ENCODE measurements around the gene CLIP1. TPM values are rescaled to one million over a fixed set of nuclear protein-coding genes. Genes with fewer than 3 reads are reported as not detected.
A peak's percentile ranks its signal among the peaks of the same experiment; 100 is the strongest.
"Not testable (repeated sequence)": the region's sequence is repeated elsewhere in the genome, so short reads cannot be mapped to it uniquely, and the experiment has no call there.

Gene CLIP1
- total RNA-seq, 1 donor from 2014 or later: 114 TPM

DNA sequence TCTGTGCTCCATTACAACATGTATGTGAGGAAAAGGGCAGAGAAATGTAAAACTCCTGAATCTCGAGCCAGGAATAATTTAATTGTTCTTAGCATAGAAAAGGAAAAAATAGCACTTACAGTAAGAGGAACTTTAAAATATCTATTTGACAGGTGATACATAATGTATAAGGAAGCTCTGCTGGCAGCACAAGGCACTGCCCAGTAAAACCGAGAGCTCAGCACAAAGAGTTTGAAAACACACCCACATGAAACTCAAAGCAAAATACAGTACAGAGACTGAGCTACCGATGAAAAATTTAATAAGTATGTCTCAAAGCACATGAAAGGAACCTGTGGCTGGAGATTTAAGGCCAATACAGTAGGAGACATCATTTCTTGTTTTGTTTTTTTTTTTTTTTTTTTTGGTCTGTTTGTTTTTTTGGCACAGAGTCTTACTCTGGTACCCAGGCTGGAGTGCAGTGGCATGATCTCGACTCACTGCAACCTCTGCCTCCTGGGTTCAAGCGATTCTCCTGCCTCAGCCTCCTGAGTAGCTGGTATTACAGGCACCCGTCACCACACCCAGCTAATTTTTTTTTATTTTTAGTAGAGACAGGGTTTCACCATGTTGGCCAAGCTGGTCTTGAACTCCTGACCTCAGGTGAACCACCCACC lies 19.2 kb downstream of the CLIP1 start:
- ATAC-seq (no peak), DNase-seq (ENCODE audit: low spot score) (no peak)
- intact Hi-C loops (cut with DNase I): no loop called here

DNA sequence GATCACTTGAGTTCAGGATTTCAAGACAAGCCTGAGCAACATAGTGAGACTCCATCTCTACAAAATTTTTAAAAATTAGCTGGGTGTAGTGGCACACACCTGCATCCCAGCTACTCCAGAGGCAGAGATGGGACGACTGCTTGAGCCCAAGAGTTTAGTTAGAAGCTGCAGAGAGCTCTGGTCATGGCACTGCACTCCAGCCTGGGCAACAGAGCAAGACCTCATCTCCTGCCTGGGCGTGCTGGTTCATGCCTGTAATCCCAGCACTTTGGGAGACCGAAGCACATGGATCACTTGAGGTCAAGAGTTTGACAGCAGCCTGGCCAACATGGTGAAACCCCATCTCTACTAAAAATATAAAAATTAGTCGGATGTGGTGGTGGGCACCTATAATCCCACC lies 20.2 kb downstream of the CLIP1 start:
- intact Hi-C loops (cut with DNase I): no loop called here
- ATAC-seq (no peak), DNase-seq (ENCODE audit: low spot score) (no peak)

DNA sequence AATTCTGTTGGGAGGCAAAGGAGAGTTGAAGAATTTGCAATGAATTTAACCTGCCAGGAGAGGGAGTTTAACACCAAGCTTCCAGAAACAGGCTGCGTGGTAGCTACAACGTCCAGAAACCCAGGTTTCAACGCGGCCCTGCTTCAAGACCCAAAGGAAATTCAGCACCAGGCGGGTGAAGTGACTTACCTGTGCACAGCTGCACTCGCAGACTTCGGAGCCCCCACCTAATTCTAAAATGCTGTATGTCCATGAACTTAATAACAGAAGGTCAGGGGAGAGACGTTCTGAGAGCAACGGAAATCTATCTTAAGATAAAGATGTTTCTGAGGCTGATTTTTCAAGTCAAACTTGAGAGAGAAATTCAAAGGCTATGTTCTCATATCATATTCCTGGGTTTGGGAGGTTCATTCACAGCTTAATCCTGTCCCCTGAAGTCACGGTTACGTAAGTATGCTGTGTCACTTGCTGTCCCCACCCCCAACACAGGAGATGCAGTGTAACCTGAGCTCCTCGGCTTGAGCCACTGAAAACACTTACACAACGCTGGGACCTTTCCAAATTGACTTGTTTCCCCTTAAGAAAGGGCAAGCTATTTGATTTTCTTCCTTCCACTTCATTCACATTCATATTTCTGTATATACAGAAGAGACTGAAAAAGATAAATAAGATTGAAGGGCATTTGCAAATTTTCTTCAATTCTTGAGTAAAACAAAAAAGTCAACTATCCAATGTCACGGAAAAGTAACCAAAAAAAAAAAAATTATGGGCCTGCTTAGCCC lies 22.7 kb downstream of the CLIP1 start:
- intact Hi-C loops (cut with DNase I): no loop called here
- ATAC-seq (peak; percentile 96), DNase-seq (ENCODE audit: low spot score) (peak; percentile 73)

DNA sequence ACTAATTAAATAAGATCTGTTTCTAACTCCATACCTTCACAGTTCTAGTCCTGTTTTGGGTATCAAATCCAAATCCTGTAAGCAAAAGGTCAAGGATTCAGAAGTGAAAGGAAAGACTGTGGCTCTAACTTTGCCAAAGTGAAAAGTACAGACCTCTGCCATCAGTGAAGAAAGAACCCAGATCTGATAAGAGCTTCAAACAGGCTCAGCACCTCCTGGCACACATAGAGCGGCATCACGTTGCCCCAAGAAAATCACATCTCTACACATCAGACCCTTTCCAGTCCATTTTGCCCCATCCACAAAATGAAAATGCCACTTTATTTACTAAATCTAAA lies 23.2 kb downstream of the CLIP1 start:
- intact Hi-C loops (cut with DNase I): no loop called here
- DNase-seq (ENCODE audit: low spot score) (no peak), ATAC-seq (peak; percentile 18)

DNA sequence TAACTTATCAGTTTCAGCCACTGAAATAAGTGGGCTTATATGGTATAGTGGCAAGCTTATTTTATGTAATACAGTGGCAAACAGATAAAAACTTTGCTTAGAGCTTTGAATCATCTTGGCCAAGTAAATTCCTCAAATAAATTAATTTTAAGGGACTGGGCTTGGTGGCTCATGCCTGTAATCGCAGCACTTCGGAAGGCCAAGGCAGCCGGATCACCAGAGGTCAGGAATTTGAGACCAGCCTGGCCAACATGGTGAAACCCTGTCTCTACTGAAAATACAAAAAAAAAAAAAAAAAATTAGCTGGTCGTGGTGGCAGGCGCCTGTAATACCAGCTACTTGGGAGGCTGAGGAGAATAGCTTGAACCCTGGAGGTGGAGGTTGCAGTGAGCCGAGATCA lies 24.5 kb downstream of the CLIP1 start:
- intact Hi-C loops (cut with DNase I); DNase-seq (ENCODE audit: low spot score); ATAC-seq: not testable (repeated sequence)

DNA sequence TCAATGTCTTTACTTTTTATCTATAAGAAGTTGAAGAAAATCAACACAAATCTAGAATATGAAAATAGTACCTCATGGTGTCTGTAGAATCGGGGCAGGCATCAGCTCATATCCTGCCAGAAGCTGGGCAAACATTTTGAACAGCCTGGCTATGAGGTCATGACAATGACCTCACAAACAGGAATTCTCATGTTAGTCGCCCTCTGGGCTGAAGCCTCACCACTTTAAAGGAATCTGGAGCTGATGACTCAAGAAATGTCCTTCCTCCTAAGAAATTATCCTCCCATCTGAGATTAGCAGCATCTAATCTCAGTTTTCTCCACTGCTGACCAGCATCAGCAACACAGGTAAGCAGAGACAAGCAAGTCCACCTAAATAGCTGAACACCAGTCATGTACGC lies 27.1 kb downstream of the CLIP1 start:
- no peak for DNase-seq (ENCODE audit: low spot score)
- ATAC-seq: no peak
- intact Hi-C loops (cut with DNase I): no loop called here

DNA sequence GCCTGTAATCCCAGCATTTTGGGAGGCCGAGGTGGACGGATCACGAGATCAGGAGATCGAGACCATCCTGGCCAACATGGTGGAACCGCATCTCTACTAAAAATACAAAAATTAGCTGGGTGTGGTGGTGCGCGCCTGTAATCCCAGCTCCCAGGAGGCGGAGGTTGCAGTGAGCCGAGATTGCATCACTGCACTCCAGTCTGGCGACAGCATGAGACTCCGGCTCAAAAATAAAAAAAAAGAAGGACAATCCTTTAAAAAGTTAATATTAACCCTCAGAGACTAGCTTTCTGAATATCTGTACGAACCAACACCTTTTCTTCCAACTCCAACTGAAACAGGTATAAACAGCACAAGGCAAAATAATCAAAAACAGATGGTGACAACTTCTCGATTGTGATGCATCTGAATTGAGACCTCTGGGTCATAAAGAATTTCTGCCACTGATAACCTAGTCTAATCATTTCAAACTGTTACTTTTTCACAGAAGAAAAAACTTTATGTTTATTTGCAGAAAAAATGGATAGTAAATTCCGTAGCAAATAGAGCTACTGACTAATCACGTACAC lies 27.8 kb downstream of the CLIP1 start:
- no peak for DNase-seq (ENCODE audit: low spot score)
- intact Hi-C loops (cut with DNase I): no loop called here
- peak; percentile 62 for ATAC-seq

DNA sequence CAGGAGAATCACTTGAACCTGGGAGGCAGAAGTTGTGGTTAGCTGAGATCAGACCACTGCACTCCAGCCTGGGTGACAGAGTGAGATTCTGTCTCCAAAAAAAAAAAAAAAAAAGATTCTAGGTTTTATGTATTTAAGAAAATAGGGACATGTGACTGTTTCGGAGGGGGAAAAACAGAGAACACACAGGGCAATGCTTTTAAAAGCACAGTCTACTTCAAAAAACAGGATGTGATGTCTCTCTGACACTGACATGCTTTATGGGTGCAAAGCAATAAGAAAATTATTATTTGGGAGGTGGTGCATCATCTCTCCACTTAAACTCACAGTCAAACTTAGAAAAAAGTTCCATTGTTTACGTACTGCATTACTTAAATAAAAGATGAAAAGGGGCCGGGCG lies 28.7 kb downstream of the CLIP1 start:
- ATAC-seq (no peak), DNase-seq (ENCODE audit: low spot score) (no peak)
- intact Hi-C loops (cut with DNase I): no loop called here

DNA sequence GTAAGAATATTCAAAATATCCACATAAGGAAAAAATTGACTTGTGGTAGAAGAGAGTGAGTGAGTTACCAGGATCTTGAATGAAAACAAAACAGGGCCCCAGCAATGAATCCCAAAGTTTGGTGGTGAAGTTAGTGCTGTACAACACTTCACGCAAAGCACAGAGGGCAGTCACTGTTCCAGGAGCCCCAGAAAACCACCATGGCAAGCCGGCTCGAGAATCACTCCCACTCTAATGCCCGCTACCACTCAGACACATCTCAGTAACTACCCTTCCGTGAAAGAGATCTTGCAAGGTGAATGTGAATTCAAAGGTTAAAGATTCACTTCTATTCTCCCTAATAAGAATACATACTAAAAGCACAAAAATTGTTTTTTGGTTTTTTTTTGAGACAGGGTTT lies 30.1 kb downstream of the CLIP1 start:
- ATAC-seq (no peak), DNase-seq (ENCODE audit: low spot score) (no peak)
- intact Hi-C loops (cut with DNase I): no loop called here

DNA sequence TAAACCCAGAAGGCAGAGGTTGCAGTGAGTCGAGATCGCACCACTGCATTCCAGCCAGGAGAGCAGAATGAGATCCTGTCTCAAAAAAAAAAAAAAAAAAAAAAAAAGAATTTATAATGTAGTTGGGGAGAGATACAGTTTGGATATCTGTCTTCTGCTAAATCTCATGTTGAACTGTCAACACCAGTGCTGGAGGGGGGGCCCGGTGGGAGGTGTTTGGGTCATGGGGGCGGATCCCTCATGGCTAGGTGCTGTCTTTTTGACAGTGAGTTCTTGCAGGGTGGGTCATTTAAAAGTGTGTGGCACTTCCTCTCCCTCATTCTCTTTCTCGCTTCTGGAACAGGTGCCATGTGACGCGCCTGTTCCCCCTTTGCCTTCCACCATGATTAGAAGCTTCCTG lies 32.8 kb downstream of the CLIP1 start:
- ATAC-seq: no peak
- intact Hi-C loops (cut with DNase I): no loop called here
- no peak for DNase-seq (ENCODE audit: low spot score)

DNA sequence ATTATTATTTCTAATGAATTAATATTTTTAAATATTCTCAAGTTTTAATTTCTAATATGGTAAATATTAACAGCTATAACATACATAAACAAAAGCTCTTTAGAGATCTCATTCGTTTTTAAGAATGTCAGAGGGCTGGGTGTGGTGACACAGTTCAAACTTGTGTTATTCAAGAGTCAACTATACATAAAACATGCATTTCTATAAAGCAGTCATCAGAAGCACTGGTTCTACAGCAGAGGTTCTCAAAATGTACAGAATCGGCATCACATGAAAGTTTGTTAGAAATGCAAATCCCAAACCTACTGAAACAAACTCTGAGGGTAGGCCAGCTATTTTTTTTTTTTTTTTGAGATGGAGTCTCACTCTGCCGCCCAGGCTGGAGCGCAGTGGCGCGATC lies 34.6 kb downstream of the CLIP1 start:
- DNase-seq (ENCODE audit: low spot score) (no peak), ATAC-seq (no peak)
- intact Hi-C loops (cut with DNase I): no loop called here

DNA sequence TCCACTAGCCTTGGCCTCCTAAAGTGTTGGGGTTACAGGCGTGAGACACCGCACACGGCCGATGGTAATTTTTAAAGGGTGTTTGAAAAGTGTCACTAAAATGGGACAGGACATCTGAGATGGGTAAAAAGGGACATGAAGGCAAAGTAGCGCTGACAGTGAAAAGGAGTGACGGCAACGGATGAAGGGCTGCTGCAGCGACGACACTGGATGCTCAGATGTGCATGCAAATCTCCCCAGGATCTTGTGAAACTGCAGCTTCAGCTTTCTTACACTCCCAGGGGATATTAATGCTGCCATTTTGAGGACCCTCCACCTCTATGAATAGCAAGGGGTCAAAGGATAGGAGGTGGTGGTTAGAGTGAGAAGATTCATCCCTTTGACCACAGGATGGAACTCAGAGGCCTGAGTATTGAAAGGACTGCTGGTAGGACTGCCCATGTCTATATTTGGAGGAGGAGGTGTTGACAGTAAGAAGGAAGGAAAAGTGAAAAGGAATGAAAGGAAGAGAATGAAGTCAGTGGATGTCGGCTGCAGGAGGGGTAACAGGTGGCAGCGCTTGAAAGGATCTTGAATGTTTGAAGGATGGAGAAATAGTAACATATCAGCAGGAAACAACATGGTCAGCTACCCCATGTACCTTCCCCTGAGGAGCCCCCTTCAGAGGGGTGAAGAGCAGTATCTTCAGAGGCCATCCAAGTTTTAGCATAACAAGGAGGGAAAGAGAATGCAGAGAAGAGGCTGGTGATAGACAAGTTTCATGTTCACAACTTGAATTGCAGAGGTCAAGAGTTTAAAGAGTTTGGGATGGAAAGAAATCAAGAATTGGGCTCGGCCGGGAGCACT lies 37.1 kb downstream of the CLIP1 start:
- no peak for DNase-seq (ENCODE audit: low spot score)
- no peak for ATAC-seq
- intact Hi-C loops (cut with DNase I): no loop called here

DNA sequence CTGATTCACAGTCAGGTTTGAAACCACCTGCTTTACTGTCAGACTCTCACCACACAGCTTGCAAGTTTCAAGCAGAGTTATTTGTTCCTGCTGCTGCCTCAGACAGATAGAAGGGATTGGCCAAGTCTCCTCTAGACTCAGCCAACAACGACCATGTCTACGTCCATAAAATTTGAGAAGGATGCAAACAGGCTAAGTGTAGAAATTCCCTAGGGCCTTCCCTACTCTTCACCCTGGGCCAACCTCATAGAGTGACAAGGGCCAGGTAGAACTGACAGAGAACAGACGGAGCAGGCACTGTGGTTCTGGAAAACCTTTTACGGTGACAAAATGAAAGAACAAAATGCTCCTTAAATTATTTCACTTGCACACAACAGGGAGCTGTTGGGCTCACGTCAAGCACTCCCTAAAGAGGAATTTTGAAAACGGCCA lies 39.5 kb downstream of the CLIP1 start:
- intact Hi-C loops (cut with DNase I): no loop called here
- DNase-seq (ENCODE audit: low spot score) (no peak), ATAC-seq (no peak)

DNA sequence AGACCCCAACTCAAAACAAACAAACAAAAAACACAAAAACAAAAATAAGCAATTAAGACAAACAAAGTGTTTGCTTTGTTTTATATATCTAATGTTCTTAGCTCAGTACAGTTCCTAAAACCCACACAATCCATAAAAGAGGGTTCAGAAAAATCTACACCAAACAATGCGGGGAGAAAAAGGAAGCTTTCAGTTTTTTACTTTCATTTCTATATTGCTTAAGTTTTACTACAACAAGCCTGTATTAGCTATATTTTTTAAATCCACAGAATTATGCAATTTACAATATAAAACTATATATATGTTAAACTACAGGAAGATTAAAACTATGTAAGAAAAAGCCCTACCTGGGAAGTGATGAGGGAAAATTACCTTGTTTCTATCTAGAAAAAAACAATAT lies 41.4 kb downstream of the CLIP1 start:
- no peak for ATAC-seq
- intact Hi-C loops (cut with DNase I): no loop called here
- DNase-seq (ENCODE audit: low spot score): no peak

DNA sequence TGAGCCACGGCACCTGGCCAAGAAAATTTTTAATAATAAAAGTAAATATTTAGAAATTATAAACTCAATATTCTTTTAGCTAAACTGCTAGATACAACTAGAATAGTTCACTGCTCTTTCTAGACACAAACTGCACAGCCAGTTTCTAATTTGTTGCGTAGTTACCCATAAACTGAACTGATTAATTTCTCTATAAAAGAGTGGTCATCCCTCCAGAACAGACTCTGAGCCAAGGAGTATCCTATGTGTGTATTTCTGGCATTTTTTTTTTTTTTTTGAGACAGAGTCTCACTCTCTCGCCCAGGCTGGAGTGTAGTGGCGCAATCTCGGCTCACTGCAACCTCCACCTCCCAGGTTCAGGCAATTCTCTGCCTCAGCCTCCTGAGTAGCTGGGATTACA lies 45.7 kb downstream of the CLIP1 start:
- DNase-seq (ENCODE audit: low spot score); ATAC-seq; intact Hi-C loops (cut with DNase I): not testable (repeated sequence)

DNA sequence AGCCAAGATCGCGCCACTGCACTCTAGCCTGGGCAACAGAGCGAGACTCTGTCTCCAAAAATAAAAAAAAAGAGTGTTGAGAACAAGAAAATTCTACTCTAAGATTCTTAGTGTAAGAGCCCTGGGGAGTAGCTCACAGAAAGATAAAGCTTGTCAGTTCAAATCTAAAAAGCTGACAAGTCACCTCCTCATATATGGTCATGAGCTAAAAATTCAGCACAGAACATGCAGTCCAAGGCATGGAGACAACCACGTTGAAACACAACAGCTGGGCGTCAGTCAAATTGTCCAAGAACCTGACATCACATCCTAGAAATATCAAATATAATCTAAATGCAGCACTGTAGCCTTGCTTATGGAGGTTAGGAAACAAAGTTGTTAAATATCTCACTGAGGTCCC lies 47.8 kb downstream of the CLIP1 start:
- ATAC-seq (no peak), DNase-seq (ENCODE audit: low spot score) (no peak)
- intact Hi-C loops (cut with DNase I): no loop called here

DNA sequence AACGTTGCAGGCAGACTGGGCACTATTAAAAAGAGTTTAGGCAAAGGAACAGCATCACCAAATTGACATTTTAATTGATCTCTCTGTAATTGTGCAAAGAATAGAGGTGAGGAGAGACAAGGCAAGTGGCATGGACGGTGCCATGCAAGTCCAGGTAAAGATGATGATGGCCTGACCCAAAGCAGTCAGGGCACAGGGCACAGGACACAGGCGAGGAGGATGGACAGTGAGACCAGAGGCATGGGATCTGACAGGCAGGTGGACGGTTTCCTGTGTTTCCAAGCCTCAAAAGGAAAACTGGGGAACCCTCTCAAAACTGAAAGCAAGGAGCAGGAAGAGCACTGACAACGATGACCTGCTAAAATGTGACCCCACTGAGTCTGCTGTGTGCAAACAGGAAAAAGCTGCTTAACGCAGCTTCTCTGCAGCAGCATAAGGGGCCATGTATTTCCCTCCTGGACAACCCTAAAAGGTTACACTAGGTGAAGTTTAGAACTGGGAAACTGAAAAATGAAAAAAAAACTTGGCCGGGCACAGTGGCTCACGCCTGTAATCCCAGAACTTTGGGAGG lies 50.9 kb downstream of the CLIP1 start:
- peak; percentile 10 for DNase-seq (ENCODE audit: low spot score)
- intact Hi-C loops (cut with DNase I): no loop called here
- ATAC-seq: no peak

DNA sequence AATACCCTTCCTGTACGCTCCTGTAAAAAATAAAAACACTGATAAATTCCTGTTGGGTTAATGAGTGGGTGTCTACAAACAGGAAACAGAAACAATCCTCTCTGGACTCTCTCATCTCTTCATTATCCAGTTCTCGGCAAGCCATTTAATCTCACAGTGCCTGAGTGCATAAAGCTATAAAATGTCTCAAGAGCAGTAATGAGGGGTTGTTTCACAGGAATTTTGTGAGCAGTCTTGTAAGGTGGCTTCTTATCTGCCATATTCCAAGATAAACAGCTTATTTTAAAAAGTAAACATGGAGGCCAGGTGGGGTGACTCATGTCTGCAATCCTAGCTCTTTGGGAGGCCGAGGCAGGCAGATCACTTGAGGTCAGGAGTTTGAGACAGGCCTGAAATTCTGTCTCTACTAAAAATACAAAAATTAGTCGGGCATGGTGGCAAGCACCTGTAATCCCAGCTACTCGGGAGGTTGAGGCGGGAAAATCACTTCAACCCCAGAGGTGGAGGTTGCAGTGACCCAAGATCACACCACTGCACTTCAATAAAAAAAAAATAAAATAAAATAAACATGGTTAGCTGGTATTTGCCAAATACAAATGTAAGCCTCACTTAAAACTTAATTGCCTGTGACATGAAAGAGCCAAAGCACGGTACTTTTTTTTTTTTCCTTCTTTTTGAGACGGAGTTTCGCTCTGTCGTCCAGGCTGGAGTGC lies 54.0 kb downstream of the CLIP1 start:
- DNase-seq (ENCODE audit: low spot score) (peak; percentile 14), ATAC-seq (peak; percentile 20)
- intact Hi-C loops (cut with DNase I): no loop called here

DNA sequence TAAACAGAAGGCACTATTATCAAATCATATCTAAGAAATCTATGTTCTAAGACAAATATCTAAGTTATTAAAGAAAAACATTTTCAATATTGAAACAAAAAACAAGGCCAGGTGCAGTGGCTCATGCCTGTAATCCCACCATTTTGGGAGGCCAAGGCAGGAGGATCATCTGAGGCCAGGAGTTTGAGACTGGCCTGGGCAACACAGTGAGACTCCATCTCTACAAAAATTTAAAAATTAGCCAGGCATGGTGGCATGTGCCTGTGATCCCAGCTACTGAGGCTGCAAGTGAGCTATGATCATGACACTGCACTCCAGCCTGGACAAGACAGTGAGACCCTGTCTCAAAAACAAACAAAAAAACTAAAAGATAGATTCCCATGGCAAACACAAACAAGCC lies 54.8 kb downstream of the CLIP1 start:
- intact Hi-C loops (cut with DNase I); ATAC-seq: not testable (repeated sequence)
- DNase-seq (ENCODE audit: low spot score): peak; percentile 10
